HT-29 (cell line): Measurements from ENCODE around the gene NEB. TPM values are rescaled to one million over a fixed set of nuclear protein-coding genes. Genes with fewer than 3 reads are reported as not detected.
"Not testable (repeated sequence)": the region's sequence is repeated elsewhere in the genome, so short reads cannot be mapped to it uniquely, and the experiment has no call there.

Source experiments
- DNase-seq: peaks from one replicate; pipeline ENCODE4 v3.0.0-alpha.2; 2015; ENCODE audit warnings: low spot score
- total RNA-seq: library from RNA; depleted of rRNA; stranded (reverse); fragments of >200 nt; shearing (Covaris generic); gene quantifications from 2 replicates; pipeline ENCODE4 v1.2.3, GENCODE V29; 2014

Gene NEB
- total RNA-seq, 1 experiment from 2014 or later = 1.0 TPM

DNA sequence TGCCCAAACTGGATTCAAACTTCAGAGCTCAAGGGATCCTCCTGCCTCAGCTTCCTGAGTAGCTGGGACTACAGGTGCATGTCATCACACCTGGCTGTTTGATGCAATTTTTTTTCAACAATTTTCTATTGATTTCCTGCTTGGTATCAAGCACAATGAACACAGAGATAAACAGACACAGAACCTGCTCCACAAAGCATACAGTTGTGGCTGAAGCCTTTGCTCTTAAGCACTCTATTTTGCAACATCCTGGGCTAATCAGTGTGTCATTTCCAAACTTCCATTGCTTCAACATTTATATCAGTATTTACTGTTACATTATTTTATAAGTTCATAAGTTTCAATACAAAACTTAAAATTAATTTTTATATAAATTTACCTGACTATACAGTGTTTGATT lies 79.4 kb downstream of the NEB start:
- no peak for DNase-seq

DNA sequence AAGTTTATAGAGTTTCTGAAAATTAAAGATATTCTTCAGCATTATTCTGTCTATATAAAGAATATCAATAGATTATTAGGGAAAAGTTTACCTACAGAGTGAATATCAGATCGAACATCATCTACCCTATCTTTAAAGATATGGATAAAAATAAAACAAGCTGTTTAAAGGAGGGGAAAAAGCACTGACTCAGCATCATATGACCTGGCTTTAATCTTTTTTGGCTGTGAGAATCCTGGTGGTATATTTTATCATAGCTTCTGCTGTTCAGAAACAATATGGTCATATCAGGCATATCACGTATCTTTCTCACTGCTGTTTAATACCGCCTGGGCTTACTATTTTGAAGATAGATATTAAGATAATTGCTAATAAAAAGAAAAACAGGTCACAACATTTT lies 80.2 kb downstream of the NEB start:
- DNase-seq = no peak

DNA sequence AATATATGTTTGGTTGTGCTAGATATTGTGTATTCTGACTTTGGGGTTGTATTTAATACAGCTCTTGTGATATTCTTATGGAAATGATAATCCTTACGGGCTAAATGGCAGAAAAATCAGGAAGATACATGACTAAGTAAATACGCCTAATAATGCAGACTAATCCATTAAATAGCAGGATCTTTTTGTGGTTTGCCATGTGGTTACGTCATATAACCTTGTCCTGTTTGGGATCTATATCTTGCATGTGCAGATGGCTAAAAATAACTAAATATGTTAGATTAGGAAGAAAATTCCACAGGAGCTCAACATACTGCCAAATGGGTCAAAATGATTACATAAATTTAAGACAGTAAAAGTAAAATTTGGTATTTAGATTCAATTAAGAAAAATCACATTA lies 83.0 kb downstream of the NEB start:
- DNase-seq = no peak

DNA sequence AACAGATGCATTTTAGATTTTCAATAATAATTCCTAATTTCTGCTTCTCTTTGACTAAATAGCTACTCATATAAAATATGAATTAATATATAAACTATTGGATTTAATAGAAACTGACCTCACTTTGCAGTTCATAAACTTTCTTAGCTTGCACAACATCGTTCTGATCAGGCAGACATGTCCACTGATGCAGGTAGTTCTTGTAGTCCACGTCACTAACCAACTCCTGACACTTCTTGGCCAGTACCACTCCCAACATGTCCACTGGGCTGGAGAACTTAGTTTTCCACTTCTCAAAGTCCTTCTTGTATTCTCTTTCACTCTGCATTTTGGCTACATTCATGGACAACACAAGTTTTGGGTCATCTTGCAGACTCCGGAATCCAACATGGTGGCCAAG lies 83.8 kb downstream of the NEB start:
- no peak for DNase-seq

DNA sequence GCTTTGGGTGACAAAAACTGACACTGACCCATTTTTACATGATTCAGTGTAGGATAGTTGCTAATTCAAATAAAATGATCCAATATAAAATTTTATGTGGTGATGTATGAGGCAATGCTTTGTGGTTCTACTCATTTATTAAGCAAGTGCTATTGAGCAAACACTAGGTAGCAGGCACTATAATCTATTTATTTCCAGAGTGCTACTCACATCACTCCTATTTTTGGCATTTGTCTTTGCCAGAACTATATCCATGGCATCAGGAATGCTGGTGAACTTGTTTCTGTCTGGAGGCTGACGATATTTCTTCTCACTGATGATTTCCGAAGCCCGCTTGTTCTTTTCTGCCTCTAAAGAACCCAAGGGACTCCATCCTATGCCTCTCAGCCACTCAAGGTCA lies 84.3 kb downstream of the NEB start:
- no peak for DNase-seq

DNA sequence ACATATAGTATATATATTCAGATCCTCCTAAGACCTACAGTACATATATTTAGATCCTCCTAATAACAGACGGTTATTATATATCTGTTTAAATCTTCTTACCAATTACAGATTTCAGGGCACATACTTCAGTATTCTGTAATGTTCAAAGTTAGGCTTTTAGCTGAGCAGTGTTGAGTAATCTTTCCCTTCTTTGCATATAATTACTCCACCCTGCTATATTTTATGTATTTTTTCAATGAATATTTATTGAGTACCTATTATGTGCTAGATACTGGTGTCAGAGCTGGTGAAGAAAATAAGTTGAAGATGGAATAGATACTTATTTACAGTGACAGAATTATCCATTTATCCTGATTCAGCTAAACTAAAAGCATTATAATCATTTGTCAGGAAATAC lies 84.9 kb downstream of the NEB start:
- DNase-seq = no peak

DNA sequence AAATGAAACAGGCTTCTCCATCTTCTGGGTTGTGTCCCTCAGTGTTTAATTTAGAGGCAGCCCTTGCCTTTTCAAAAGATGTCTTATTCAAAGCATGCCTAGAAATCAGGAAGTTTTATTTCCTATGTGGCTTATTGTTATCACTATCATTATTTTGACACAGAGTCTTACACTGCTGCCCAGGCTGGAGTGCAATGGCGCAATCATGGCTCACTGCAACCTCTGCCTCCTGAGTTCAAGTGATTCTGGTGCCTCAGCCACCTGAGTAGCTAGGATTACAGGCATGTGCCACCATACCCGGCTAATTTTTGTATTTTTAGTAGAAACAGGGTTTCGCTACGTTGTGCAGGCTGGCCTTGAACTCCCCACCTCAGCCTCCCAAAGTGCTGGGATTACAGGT lies 87.8 kb downstream of the NEB start:
- DNase-seq = not testable (repeated sequence)

DNA sequence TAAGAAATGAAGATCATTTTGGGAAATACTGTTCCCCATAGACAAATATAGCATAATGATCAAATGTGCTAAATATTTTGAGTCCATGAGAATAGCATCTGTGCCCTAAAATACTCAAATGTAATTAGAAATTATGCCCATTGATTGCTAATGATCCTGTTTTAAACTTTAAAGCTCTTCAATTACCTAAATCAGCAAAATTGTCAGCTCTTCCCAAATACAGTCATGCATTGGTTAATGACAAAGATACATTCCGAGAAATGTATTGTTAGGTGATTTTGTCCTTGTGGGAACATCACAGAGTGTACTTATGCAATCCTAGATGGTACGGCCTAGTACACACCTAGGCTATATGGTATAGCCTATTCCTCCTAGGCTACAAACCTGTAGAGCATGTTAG lies 89.7 kb downstream of the NEB start:
- no peak for DNase-seq

DNA sequence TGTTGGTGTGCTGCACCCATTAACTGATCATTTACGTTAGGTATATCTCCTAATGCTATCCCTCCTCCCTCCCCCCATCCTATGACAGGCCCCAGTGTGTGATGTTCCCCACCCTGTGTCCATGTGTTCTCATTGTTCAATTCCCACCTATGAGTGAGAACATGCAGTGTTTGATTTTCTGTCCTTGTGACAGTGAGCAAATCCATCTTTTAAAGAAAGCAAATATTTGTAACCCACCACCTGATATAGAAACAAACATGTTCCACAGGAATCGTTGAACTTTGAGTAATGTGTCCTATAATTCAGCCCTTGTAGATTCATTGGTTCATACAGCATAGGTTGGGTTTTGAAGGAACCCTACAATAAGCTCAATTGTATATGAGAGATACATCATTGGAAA lies 92.4 kb downstream of the NEB start:
- DNase-seq = not testable (repeated sequence)

DNA sequence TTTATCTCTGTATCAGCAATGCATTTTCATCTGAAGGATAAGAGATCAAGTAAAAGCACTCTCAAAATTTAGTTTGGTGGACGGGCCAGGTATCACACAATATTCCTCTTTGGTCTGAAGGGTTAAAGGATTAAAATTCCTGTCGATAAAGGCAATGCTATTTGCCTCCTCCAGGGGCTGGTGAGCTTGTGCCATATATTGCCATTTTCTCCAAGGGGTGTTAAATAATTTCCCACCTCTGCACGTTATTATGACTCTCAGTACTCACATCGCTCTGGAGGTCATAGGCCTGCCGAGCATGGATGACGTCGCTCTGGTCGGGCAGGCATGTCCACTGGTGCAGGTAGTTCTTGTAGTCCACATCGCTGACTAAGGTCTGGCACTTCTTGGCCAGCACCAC lies 94.2 kb downstream of the NEB start:
- no peak for DNase-seq

DNA sequence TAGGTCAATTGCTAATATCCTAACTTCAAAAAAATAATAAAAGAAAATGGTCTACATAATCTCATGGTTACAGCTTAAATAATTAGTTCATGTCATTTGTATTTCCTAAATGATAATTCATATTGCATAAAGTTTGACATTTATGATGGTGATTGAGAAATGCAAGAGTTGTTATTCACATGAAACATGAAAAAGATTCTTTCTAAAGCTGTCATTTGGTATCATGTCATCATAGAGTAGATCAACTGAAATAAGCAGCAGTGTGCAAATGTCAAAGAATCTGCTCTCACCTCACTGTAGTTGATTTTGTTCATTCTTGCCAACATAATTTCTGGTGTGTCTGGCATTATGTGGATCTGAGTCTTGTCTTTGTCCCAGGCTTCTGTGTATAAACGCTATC lies 95.3 kb downstream of the NEB start:
- DNase-seq = no peak

DNA sequence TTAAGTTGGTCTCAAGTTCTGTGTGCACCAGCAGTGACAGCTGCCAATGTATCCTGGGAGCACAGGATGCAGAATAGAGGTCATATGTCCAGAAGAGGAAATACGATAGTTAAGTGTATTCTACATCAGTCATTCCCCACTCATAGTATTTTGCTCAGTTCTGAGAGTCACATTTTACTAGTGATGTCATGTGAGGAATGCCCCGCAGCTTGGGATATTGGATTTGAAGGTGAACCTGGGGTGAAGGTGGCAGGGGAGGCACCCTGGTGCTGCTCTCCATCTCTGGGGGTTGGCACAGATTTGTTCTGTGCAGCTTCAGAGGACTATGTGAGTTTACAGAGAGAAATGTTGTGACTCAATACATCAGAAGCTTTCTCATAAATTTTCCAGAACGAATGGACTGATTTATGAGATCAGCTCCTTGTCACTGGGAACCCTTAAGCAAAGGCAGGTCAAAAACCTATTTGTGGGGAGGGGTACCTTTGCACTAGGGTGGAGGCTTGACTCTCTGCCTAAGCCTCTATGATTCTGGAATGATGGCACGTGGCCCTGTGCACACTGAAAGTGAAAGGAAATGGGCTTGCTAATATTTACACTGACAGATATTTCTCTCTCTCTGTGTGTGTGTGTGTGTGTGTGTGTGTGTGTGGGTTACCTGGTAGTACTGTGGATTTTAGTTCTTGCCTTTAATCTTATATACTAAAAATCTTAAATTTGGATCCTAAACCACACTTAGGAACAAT lies 95.9 kb downstream of the NEB start:
- peak; percentile 11 for DNase-seq

DNA sequence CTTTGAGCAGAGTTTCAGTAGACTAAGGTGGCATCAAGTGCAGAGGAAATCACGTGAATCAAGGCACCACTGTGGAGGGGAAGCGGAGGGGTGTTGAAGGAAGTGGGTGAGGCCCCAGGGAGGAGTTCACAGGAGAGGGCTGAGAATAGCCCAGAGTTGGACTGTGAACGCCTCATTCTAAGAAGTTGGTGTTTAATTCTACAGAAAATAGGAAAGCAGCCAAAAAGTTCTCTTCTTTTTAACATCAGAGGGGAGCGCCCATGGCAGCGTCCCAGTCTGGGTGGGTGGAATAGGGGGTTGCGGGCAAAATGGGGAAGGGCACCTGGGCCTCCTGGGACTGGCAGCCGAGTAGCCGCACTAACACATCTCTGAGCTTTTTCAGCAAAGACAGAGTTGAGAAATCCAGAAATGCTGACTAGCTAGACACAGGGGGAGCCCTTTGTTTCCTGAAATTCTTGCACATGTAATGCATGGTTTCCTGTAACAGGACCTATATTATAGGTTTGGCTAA lies 97.0 kb downstream of the NEB start:
- no peak for DNase-seq

DNA sequence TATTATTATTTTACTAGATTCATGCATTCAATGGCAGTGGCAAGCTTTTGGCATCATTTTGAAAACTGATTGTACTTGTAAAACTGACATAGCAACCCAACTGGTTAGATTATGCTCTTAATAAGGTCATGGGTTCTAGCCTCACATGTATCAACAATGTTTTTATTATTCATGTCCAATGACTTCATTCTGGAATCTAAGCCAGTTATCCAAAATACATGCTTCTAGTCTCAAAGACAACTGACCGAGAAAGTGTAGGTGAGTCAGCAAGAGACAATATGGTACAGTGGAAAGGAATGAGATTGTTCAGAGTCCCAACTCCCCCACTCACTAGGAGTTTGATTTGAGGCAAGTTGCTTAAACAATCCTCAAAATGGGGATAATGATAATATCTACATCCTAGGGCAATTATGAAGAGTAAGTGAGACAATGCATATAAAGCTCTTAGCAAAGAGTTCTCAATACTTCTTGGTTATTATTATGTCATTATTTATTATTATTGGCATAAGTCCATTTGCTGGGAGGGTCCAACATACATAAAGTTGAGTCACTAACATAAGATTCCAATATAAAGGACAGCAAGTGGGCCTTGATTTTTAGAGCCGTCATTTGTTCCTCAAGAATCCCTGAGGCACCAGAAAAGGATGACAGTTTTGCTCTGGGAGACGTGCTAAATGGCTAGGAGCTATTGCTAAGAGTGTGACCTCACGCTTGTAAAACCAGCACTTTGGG lies 99.4 kb downstream of the NEB start:
- DNase-seq = no peak

DNA sequence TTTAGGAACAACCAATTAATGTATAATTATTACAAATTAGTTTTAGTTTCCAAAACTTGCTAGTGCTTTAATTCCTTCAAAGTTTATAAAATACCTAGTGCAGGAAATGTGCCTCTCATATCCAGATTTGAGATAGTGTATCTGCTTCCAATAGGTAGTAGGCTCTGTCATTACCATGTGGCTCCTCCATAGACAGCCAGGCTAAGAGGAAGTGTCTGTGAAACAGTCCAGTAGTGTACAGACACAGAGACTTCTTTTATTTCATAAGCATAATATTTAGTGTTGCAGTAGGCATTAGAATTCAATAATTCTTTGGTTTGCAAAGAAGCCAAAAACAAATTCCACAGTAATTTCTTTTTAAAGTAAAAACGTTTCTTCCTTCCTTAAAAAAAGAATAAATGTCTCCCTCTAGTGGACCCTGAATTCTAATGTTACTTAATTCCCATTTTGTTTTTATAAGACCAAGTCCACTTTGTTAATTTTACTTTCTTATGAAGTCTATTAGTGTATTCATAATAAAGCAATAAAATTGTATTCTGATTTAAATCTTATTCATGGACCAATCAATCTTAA lies 101.2 kb downstream of the NEB start:
- peak; percentile 52 for DNase-seq

DNA sequence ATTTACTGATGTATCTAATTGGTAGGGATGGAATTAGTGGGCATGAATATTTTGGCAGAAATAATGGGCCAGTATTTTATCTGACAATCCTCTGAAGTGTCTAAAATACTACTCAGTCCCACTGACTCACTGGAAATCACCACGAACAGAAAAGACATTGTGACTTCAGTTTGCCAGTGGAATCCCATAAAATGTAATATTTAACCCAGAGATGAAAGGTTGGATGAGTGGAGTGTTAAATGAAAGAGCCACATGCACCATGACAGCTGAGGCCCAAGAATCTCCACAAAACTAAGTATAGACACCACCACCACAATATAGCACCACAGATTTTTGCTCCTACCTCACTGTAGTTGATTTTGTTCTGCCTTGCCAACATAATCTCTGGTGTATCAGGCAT lies 103.9 kb downstream of the NEB start:
- peak; percentile 22 for DNase-seq

DNA sequence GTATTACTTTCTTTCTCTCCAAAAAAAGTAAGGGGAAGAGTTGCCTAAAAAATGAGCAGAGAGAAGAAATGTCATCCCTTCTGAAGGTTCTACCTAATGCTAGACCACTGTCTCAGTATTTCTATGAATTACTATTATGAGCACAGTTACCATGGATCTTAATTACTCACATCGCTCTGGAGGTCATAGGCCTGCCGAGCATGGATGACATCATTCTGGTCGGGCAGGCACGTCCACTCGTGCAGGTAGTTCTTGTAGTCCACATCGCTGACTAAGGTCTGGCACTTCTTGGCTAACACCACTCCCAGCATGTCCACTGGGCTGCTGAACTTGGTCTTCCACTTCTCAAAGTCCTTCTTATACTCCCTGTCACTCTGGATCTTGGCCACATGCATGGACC lies 106.9 kb downstream of the NEB start:
- DNase-seq = no peak

DNA sequence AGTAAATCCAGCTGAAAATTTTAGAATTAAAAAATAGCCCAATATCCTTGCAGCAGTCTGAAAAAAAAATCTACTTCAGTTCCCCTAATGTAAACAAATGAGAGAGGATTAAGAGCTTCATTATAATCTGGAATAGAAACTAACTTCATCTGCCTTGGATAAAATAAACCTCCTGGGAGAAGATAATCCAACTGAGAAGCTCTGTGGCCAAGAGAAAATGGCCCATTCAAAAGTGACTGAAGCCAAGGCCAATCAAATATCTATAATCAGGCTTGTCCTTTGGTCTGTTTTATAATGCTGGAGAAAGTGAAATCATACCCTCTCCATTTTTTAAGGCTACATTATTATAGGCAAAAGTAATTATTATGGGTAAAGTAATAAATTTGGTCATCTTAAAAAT lies 110.0 kb downstream of the NEB start:
- no peak for DNase-seq

DNA sequence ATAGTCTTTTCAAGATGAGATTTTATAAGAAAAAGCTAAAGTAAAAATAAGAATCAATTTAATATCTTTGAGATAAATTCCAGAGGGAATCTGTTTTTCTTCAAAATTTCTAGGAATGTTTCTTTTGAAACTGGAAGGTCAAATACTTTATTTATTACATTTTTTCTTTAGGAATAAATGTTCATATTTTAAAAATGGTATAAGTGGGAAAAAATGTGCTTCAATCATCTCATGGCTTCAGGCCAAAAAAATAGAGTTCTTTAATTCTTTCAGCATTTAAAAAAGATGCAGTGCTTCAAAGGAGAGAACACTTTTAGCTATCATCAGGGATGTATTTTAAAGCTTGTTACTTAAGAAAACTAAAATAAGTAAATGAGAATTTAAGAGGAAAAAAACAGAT lies 110.6 kb downstream of the NEB start:
- DNase-seq = no peak

DNA sequence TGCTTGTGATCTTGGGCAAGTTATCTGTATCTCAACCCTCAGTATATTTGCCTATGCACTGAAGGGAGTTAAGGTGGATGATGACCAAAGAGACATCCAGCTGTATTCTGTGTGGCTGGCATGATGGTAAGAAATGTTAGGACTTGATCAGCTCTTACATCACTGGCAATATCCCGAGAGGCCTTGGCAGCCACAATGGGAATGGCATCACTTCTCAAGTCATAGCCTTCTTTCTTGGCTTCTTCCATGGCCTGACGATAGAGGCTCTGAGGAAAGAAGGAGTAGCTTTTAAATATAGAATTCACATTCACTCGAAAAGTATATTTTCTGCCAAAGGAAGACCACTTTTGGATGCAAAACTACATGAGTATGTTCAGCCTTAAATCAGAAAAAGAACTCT lies 113.5 kb downstream of the NEB start:
- no peak for DNase-seq

DNA sequence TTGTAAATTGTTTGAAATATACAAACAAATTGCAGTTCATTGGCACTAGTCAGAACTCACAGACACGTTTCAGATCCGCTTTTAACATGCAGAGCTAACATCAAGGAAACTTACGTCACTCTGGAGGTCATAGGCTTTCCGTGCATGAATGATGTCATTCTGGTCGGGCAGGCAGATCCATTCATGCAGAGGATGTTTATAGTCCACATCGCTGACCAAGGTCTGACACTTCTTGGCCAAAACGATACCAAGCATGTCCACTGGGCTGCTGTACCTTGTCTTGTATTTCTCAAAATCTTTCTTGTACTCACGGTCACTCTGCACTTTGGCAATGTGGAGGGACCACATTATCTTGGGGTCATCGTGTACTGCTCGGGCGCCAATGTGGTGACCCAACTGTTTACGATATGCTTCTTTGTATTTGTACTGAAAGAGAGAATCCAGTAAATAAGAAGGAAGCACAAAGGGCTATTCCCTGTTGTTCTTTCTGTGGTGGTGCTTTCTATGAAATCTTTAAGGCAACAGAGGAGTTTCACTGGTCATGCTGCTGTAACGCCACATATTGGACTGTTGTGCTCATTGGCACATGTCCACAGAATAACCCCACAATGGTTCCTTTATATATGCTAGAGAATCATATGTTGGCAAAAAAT lies 114.8 kb downstream of the NEB start:
- peak; percentile 17 for DNase-seq

DNA sequence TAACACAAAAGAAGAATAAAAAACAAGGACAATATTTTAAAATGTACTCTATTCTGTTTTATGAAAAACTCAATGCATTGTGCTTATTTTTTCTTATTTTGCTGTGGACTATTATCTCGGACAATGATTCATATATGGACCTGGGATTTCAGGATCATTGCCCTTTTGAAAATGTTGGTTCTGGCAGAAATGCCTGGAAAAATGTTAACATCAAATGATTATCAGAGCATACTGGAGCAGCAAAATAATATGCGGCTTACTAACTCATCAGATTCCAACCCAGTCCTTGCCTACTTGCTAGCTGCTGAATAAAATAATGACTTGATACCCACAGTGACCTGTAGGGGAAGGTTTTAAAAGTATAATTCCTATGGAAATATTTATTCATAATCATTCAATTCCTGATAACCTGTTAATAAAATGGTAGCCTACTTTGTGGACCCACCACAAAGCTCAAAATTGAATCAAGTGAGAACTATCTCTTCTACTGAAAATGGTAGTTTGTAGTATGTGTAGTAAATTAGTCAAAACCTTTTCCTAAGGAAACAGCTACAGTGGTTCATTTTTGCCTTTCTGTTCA lies 117.4 kb downstream of the NEB start:
- DNase-seq = no peak
